GM18907 (cell line): Measurements from ENCODE around the gene POMT2.
"Not testable (repeated sequence)": the region's sequence is repeated elsewhere in the genome, so short reads cannot be mapped to it uniquely, and the experiment has no call there.

Experiments
- ATAC-seq: cut with Tn5 transposase; IDR thresholded peaks from one replicate; pipeline ENCODE4 v1.9.1; 2021; ENCODE audit warnings: mild to moderate bottlenecking, moderate library complexity; ENCODE audit not compliant: unreplicated experiment

The POMT2 gene

DNA sequence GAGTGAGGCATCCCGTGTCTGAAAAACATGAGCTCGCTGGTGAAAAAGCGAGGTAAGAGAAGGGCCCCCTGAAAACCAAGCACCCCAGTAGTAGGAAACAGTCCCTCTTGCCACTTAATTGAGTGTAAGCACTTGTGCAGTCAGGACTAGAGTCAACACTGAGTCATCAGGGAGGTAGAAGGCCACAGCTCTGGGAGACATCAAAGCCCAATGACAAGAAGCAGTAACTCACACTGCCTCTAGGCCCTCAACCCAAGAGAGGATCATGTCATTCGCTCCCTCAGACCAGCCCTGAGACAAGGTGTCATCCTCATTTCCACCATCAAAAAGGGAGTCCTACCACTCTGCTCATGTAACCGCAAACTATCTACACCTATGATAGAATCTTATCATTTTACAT is 17.8 kb downstream of the POMT2 start:
- no peak for ATAC-seq

- no peak for ATAC-seq
Measured at GRCh38 chr14:77301103-77301502, 19.6 kb downstream of the POMT2 start.

GRCh38 chr14:77299771-77300170 is 20.9 kb downstream of the POMT2 start:
- ATAC-seq, result no peak

- no peak for ATAC-seq
Measured at GRCh38 chr14:77296906-77297305, 23.8 kb downstream of the POMT2 start.

GRCh38 chr14:77296155-77296554 is 24.5 kb downstream of the POMT2 start:
- no peak for ATAC-seq

- ATAC-seq, result no peak
Measured at GRCh38 chr14:77290705-77291104, 30.0 kb downstream of the POMT2 start.

GRCh38 chr14:77286576-77286975 is 34.1 kb downstream of the POMT2 start:
- no peak for ATAC-seq

GRCh38 chr14:77284466-77284865 is 36.2 kb downstream of the POMT2 start:
- no peak for ATAC-seq

DNA sequence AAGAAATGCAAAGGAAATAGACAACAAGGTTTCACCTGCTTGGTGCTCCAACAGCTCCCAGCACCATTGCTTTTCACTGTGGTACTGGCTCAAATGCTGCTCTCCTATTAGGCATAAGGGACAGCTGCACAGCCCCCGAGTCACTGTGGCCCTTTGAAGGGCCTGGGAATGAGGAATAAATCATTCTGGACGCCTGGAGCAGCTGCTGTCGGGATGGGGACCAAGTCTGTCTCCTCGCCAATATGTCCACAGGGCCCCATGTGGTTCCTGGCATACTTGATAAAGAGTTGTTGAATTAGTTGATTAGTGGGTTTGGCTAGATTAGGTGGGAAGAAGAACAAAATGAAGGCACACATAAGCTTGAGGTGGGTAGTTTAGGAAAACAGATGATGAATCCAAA is 36.6 kb downstream of the POMT2 start:
- no peak for ATAC-seq

- no peak for ATAC-seq
Measured at GRCh38 chr14:77281852-77282410, 38.8 kb downstream of the POMT2 start.

DNA sequence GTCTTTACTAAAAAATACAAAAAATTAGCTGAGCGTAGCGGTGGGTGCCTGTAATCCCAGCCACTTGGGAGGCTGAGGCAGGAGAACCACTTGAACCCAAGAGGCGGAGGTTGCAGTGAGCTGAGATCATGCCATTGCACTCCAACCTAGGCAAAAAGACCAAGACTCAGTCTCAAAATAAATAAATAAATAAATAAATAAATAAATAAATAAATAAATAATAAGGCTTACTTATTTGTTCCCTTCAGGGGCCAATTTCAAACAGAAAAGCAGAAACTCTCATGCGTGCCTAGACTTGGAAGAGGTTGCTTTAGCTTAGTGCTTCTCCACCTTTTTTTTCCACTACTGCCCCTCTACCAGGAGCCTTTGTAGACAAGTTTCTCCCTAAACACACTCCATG is 39.8 kb downstream of the POMT2 start:
- ATAC-seq, result not testable (repeated sequence)

DNA sequence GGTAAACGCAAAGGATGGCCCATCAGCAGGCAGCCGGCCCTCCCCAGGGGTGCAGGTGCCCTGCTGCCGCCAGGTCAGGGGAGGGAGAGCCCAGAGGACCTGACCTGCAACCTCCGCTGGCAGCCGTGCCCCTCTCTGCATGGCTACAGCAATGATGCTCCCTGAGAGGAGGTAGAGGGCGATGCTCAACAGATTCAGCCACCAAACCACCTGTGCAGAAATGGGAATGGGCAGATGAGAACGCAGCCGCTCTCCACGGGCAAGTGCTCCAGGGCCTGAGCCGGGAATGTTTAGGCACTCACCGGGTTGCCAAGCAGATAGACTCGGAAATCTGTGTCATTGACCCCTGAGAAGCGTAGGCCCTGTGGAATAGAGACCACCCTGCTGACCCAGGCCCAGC is 41.0 kb downstream of the POMT2 start:
- no peak for ATAC-seq

GRCh38 chr14:77278461-77279230 is 42.0 kb downstream of the POMT2 start:
- ATAC-seq, result no peak

GRCh38 chr14:77276959-77277358 is 43.7 kb downstream of the POMT2 start:
- ATAC-seq, result no peak

DNA sequence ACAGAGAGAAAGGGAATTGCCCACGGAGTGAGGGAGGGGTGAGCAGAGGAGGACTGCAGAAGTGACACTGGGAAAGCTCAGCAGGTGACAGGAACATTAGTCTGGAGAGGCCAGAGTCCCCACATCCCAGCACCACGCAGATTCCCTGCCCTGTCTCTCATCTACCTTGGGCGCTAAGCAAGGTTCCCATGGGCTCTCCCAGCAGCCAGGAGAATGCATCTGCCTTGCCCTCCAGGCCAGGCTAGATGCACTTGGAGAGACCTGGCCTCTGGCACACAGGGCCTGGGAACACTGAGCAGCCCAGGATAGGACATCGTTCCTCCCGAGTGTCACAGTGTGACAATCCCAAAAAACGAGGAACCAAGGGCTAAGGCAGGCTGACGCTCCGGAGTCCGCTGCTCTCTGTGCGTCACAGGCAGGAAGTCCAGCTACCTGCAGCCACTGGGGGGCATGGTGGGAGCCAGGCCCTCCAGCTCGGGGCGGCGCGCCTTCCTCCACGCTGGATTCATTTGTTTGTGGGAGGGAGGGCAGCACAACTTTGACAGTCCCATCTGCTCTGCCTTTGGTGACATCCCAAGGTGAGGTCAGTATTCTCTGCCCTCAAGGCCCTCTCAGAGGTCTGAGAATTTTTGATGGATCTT is 44.3 kb downstream of the POMT2 start:
- ATAC-seq, result no peak

GRCh38 chr14:77275601-77276017 is 45.1 kb downstream of the POMT2 start:
- no peak for ATAC-seq

- no peak for ATAC-seq
Measured at GRCh38 chr14:77275041-77275580, 45.6 kb downstream of the POMT2 start.

DNA sequence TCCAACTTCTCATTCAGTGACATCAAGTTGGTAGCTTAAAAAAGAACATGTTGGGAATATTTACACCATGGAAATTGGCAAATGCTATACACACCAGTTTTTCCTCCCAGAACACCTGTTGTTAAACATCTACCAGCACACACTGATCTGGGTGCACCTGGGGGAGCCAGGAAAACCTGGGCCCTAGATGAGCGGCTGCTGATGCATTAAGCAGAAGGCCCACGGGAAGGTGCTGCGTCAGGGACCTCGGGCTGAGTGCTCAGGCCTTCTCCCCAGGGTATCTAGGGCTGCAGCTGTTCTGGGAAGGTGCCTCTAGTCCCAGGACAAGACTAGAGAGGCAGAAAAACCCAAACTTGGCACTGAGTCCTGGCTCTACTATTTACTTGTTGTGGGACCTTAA is 46.9 kb downstream of the POMT2 start:
- ATAC-seq, result no peak

DNA sequence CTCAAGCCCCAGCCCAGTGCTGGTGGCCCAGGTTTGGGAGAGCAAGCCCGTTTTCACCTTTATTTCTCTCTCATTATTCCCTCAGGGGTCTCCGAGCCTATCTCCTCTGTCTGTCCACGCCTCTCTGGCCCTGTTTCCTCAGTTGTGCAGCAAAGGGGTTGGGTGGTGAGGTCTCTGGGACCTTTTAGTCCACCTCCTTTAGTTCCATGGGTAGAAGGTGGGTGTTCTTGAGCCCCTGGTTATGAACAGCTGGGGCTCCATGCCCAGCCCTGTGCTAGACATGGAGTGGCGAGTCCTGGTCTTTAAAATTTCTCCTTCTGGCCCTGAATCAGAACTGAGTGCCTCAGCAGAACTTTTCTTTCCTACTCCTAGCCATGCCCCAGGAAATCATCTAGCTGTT is 48.4 kb downstream of the POMT2 start:
- ATAC-seq, result no peak

DNA sequence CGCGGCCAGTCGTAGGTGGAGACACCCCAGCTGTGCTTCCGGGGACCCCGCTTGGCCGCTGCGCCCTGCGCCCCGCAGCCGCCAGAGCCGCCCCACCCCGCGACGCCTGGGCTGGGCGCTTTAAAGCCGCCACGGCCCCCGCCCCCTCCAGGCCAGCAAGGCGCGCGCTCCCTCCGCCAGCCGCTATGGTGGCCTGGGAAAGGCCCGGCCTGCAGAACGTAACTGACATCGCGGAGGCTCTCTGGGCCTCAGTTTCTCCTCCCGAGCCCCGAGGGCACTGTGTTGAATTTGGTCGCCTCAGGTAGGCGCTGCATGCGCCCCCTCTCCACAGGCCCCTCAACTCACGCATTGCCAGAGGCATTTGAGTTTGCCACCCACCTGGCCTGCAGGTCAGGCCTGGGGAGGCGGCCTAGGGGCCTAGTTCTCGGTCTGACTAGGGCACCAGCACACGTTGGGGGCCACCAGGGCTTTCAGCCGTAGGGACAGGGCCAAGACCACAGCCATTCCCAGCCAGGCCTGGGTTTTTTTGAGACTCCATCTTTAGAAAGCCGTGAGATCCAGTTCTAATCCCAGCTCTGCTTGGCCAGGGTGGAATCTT is 49.5 kb downstream of the POMT2 start, which contains the start of gene NGB:
TSS of gene NGB (minus strand) at position 94 of the 598 bp plus-strand sequence. CDS start 269 bp downstream, outside the sequence.
- no peak for ATAC-seq

GRCh38 chr14:77270361-77271112 is 50.1 kb downstream of the POMT2 start:
- no peak for ATAC-seq
